Peyer's patch (tissue), 4 donors: ENCODE measurements around the gene MIDN.

Source experiments
- CTCF ChIP-seq, 6 experiments: fragments of 450-650 bp in 4 of 6; fragments of 200-600 bp in 2 of 6; sonication (generic) in 1 of 6; IDR thresholded peaks; one replicate each; pipeline ENCODE4 v1.5.1; 2017 to 2019; ENCODE audit warnings: antibody characterized with exemption in 6 of 6, mild to moderate bottlenecking in 3 of 6, moderate library complexity in 1 of 6
- POLR2A ChIP-seq, 2 donors: fragments of 450-650 bp; IDR thresholded peaks; one replicate each; pipeline ENCODE4 v1.5.1; 2017; ENCODE audit warnings: antibody characterized with exemption in 2 of 2, mild to moderate bottlenecking in 2 of 2, moderate library complexity in 2 of 2

DNA sequence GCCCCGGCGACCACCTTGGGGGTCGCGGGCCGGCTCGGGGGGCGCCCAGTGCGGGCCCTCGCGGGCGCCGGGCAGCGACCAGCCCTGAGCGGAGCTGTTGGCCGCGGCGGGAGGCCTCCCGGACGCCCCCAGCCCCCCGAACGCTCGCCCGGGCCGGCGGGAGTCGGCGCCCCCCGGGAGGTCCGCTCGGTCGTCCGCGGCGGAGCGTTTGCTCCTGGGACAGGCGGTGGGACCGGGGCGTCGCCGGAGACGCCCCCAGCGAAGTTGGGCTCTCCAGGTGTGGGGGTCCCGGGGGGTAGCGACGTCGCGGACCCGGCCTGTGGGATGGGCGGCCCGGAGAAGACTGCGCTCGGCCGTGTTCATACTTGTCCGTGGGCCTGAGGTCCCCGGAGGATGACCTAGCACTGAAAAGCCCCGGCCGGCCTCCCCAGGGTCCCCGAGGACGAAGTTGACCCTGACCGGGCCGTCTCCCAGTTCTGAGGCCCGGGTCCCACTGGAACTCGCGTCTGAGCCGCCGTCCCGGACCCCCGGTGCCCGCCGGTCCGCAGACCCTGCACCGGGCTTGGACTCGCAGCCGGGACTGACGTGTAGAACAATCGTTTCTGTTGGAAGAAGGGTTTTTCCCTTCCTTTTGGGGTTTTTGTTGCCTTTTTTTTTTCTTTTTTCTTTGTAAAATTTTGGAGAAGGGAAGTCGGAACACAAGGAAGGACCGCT lies 42.1 kb upstream of the MIDN start:
- TF ChIP-seq POLR2A (IDR thresholded peaks at IDR 0.05), result no peak
- no peak for TF ChIP-seq CTCF (IDR thresholded peaks at IDR 0.05)
